Activated gamma-delta T cell (primary cell): ENCODE measurements around the gene CCDC86.
"Not testable (repeated sequence)": the region's sequence is repeated elsewhere in the genome, so short reads cannot be mapped to it uniquely, and the experiment has no call there.

ENCODE experiments used
- DNase-seq: peaks from one replicate; lab custom pipeline; 2025; lab: John Stamatoyannopoulos, UW
- total RNA-seq, 2 donors: gene quantifications; one replicate each; lab custom pipeline; 2026; lab: John Stamatoyannopoulos, UW

Gene CCDC86, protein sequence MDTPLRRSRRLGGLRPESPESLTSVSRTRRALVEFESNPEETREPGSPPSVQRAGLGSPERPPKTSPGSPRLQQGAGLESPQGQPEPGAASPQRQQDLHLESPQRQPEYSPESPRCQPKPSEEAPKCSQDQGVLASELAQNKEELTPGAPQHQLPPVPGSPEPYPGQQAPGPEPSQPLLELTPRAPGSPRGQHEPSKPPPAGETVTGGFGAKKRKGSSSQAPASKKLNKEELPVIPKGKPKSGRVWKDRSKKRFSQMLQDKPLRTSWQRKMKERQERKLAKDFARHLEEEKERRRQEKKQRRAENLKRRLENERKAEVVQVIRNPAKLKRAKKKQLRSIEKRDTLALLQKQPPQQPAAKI
- total RNA-seq, result 6.7 to 7.8 reads per million in 2 donors

DNA sequence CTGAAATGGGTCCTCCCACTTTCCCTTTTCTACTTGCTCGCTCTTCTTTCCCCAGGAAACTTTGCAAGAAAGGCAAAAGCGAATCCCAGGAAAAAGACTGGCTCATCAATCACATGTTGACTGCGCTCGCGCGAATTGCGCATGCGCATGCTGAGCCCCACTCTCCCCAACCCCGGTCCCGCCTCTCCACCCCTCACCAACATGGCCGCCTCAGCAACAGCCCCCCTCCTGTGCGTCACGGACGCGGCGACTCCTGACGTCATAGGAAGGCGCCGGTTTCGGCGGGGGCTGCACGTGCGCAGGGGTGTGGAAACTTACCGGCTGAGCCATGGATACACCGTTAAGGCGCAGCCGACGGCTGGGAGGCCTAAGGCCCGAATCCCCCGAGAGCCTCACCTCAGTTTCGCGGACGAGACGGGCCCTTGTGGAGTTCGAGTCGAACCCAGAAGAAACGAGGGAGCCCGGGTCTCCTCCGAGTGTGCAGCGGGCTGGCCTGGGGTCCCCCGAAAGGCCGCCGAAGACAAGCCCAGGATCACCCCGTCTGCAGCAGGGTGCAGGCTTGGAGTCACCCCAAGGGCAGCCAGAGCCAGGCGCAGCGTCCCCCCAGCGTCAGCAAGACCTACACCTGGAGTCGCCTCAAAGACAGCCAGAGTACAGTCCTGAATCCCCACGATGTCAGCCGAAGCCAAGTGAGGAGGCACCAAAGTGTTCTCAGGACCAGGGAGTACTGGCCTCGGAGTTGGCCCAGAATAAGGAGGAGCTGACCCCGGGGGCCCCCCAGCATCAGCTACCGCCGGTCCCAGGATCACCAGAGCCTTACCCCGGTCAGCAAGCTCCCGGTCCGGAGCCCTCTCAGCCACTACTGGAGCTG, at the start of gene CCDC86:
Gene CCDC86, plus strand, starts transcription at position 317 of the 871 bp plus-strand sequence. Its CDS starts 12 bp downstream, at position 329.
- DNase-seq, result peak; percentile 96

- no peak for DNase-seq
Observed at GRCh38 chr11:60792521-60792920, 49.4 kb upstream of the CCDC86 start.

- no peak for DNase-seq
Observed at GRCh38 chr11:60795291-60795690, 46.6 kb upstream of the CCDC86 start.

DNA sequence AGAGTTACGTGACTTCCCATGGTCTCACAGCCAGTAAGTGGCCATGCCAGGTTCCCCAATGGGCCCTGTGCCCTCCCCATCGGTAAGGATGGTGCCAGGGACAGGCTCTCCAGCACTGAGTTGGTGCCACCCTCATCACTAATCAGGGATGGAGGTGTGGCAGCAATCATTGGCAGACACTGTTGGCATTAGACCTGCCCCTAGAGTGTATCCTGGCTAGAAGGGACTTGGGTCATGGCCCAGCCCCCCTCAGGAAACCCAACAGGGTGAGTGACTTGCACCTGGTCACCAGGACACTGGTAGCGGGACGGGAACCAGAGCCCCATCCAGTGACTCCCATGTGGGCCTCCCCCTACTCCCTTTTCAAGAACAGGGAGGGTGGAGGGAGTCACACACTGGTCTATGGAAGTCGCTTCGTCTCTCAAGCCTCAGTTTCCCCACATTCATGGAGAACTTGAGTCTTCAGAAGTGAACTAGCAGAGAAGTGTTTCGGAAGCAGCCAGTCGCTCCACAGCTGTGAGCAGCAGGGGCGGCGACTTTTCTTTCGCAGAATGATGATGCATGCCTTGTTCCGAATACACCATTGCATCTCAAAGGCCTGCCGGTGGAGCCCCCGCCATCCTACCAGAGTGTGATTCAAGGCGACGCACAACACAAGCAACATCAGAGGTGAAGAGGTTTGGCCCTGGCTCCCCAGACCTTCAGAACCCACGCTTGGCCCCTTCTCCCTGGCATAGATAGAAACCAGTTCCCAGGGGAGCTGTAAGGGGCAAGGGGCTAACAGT, 43.9 kb upstream of the CCDC86 start:
- DNase-seq, result no peak

GRCh38 chr11:60798631-60799030, 43.3 kb upstream of the CCDC86 start:
- no peak for DNase-seq

GRCh38 chr11:60801194-60801593, 40.7 kb upstream of the CCDC86 start:
- no peak for DNase-seq

DNA sequence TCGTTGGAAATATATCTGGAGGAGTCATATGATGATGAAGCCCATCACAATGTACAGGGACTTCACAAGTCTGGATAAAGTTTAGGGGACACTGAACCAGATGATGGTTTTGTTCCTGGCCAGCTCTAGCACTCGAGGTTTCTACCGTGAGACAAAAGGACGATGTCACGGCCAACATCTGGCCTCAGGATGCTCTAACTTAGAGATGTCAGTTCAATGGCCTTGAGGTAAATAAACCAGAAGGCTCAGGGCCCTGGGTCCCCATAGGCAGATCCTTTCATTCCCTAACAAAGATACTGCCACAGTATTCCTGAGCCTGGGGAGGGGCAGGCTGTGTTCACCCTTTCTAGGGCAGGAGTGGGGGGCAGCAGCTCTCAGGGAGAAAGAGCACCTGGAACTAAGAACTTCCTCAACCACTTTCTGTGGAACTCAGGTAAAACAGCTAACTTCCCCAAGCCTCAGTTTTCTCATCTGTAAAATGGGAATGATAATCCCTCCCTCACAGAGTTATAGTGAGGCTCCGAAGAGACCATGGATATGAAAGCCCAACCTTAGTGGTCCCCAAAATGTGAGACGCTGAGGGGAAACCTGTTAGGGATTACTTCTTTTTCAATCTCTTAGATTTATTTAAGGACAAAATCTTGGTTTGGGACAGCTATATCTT, 38.5 kb upstream of the CCDC86 start:
- no peak for DNase-seq

DNA sequence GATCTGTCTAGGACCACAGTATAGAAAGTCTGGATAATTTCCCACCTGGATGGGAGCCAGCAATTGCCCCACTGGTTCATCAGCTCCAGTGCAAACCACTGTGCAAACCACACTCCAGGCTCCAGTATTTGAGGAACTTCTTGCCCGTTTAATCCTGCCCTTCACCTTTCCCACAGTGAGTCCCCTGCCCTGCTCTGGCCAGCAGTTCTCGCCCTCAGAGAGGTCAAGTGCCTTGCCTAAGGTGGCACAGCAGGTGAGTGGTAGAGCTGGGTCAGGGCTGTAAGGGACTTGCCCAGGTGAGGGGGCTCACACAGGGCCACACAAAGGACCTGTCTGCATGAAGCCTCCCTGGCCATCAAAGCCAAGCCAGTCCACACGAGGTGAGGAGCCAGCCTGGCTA, 32.7 kb upstream of the CCDC86 start:
- DNase-seq, result no peak

DNA sequence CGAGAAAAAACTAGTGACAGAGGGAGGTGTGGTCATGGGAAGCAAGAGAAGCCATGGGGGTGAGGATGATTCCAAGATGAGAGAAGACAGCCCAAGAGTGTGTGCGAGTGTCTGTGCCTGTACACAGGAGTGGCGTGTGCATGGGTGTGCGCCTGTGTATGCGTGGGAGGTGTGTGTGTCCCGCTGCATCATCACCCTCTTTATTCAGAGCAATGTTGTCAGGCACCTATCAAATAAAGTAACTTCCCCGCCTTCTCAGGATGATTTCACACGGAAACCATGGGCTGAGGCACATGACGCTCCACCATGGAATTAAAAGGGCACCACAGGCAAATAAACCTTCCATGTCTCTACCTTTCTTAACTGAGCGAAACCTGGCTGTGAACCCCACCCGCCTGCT, 32.2 kb upstream of the CCDC86 start:
- no peak for DNase-seq

DNA sequence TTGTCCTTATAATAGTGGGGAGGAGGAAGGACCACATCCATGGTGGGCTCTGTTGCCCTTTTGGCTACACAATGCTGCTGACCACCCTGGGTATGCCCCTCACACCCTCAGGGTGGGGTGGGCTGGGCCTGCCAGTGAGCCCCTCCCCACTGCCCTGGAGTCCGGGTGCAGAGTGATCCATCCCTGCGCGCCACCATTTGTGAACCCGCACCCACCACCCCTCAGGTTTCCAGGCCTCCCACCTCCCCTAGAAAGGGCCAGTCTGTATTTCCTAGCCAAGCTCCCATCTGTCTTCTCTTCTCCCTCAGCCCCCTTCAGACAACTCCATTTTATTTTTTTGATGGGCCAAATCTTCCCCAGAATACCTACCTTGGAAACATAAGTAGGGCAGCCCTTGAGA, 31.8 kb upstream of the CCDC86 start:
- DNase-seq, result no peak

DNA sequence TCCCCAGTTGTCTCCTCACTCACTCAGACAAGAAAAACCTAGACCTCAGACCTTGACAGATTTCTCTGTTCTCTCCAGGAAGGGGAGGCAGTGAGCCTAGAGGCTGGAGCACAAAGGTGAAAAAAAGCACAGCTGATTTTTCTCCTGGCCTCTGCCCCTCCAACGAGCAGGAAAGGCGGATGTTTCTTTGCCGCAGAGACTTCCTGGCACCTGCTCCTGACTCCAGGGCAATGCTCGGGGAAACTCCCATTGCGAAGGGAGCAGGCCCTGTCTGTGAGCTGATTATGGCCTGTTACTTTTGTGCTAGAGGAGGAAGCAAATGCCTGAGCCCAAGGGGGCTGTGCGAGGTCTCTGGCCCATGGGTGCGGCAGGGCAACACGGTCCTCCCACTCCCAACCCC, 31.3 kb upstream of the CCDC86 start:
- no peak for DNase-seq

DNA sequence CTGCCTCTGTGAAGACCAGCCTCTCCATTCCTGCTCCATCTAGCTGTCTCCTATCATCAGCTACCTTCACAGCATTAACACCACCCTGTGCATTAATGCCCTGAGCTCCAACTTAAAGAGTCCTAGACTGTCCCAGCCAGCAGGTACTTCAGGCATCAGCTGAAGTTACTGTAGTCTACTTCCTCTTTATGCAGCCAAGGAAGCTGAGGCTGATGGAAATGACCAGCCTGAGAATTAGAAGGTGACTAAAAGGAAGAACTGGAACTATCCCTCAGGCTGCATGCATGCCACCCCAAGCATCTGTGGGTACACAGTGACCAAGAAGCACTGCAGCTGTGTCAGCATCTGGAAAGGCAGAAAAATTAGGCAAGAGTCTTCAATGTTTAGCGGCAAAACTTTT, 28.6 kb upstream of the CCDC86 start:
- DNase-seq, result no peak

DNA sequence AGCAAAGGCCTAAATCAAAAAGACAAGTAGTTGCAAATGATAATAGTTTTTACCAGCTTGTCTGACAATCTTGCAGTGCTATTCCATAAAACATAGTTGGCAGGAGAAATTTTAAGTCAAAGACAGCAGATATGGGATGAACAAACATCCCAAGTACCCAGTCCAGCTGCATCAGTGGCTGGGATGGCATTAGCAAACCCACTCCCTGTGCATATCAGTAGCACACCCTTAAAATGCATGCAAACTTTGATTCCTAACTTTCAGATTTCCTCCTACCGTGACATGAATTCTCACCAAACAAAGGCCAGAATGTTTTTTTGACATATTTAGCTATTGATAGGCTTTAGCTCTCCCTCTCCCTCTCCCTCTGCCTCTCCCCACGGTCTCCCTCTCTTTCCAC, 27.8 kb upstream of the CCDC86 start:
- no peak for DNase-seq

- DNase-seq, result no peak
Observed at GRCh38 chr11:60816590-60817157, 25.2 kb upstream of the CCDC86 start.

DNA sequence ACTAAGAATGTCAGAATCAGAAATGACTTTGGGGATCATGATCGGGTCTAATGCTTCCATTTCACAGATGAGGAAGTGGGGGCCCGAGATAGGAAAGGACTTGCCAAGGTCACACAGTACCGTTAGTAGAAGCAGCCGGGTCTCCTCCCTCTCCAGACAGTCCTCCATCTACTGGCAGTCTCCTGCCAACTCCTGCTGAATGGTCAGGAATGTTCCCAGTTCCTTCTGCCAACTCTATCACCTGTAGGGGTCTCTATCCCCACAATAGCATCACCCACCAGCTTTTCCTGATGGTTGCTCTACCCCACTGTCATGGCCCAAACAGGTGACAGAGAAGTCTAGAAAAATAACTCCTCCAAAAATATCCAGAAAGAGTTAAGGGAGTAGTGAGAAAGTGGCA, 23.9 kb upstream of the CCDC86 start:
- no peak for DNase-seq

- no peak for DNase-seq
Observed at GRCh38 chr11:60821827-60822599, 19.9 kb upstream of the CCDC86 start.

- not testable (repeated sequence) for DNase-seq
Observed at GRCh38 chr11:60823745-60824306, 18.1 kb upstream of the CCDC86 start.

GRCh38 chr11:60825118-60825517, 16.8 kb upstream of the CCDC86 start:
- no peak for DNase-seq

GRCh38 chr11:60825790-60826189, 16.1 kb upstream of the CCDC86 start:
- no peak for DNase-seq

- DNase-seq, result no peak
Observed at GRCh38 chr11:60830478-60831142, 11.3 kb upstream of the CCDC86 start.
